Measurements from ENCODE around the gene MUC12.
"Not testable (repeated sequence)": the region's sequence is repeated elsewhere in the genome, so short reads cannot be mapped to it uniquely, and the experiment has no call there.

The MUC12 gene

GRCh38 chr7:100971111-100972001 lies 2.0 kb downstream of the MUC12 start:
- H3K4me3 ChIP-seq (ENCODE audit: low read depth, low read length): no peak overlapping the region
- H3K9ac ChIP-seq (ENCODE audit: low read depth, low read length): no peak overlapping the region
- peaks cover 14% of the 10 kb centered on the region for H3K27me3 ChIP-seq (ENCODE audit: control insufficient read depth, insufficient read depth, low read length)
- peaks cover 20% of the 10 kb centered on the region; the same call in 1 of the 2 replicates for H3K4me1 ChIP-seq (ENCODE audit: control insufficient read depth, insufficient read depth, low read length)
- H3K36me3 ChIP-seq (ENCODE audit: control insufficient read depth, insufficient read depth, low read length): no peaks in the 10 kb centered on the region
- H3K27ac ChIP-seq (ENCODE audit: low read depth, low read length): no peak overlapping the region
- no peaks in the 10 kb centered on the region for H3K9me3 ChIP-seq (ENCODE audit: control insufficient read depth, insufficient read depth, low read length)

DNA sequence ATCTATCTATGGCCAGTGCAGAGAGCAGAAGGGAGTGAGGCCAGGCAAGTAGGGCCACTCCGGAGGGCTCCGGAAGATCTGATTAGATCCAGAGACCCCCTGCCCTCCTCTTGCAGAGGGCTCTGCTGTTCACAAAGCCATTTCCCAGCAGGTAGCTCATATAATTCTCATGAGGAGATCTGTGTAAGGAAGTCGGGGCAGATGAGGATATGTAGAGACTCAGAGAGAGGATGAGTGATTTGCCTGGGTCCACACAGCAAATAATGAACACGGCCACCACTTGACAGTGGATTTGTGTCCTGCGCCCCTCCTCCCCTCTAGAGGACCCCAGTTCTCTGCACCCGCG lies 2.6 kb downstream of the MUC12 start:
- Histone ChIP-seq H3K36me3 (ENCODE audit: control insufficient read depth, insufficient read depth, low read length) (no peaks in the 10 kb centered on the region), H3K27ac (ENCODE audit: low read depth, low read length) (no peak overlapping the region), H3K4me3 (ENCODE audit: low read depth, low read length) (no peak overlapping the region), H3K4me1 (ENCODE audit: control insufficient read depth, insufficient read depth, low read length) (peaks cover 16% of the 10 kb centered on the region; the same call in 1 of the 2 replicates), H3K9ac (ENCODE audit: low read depth, low read length) (no peak overlapping the region), H3K27me3 (ENCODE audit: control insufficient read depth, insufficient read depth, low read length) (peaks cover 8% of the 10 kb centered on the region), H3K9me3 (ENCODE audit: control insufficient read depth, insufficient read depth, low read length) (no peaks in the 10 kb centered on the region)

- no peaks in the 10 kb centered on the region for H3K9me3 ChIP-seq (ENCODE audit: control insufficient read depth, insufficient read depth, low read length)
- no peak overlapping the region for H3K4me3 ChIP-seq (ENCODE audit: low read depth, low read length)
- H3K9ac ChIP-seq (ENCODE audit: low read depth, low read length): no peak overlapping the region
- no peaks in the 10 kb centered on the region for H3K27me3 ChIP-seq (ENCODE audit: control insufficient read depth, insufficient read depth, low read length)
- H3K36me3 ChIP-seq (ENCODE audit: control insufficient read depth, insufficient read depth, low read length): no peaks in the 10 kb centered on the region
- H3K4me1 ChIP-seq (ENCODE audit: control insufficient read depth, insufficient read depth, low read length): no peaks in the 10 kb centered on the region
- no peak overlapping the region for H3K27ac ChIP-seq (ENCODE audit: low read depth, low read length)
These were observed 4.7 kb downstream of the MUC12 start for GRCh38 chr7:100974021-100974420.

DNA sequence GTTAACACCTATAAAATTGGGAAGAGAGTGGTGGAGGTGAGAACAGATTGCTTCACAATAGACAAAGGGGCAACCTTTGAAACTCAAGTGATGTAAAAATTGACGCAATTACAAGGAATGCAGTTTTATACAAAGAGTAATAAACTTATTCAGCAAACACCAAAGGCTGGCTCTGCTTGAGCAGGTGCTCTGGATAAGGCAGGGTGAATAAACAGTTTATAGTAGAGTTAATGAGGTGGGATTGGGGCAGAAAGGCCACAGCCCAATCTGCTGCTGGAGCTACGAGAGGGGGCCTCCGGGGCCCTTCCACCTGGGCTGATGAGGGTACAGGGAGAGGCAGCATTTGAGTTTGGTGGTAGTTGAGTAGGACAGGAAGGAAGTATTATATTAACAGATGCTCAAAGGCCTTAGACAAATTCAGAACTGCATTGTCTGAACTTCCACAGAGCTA lies 6.0 kb downstream of the MUC12 start:
- H3K27ac ChIP-seq (ENCODE audit: low read depth, low read length): no peak overlapping the region
- H3K4me3 ChIP-seq (ENCODE audit: low read depth, low read length): no peak overlapping the region
- H3K4me1 ChIP-seq (ENCODE audit: control insufficient read depth, insufficient read depth, low read length): no peaks in the 10 kb centered on the region
- no peaks in the 10 kb centered on the region for H3K9me3 ChIP-seq (ENCODE audit: control insufficient read depth, insufficient read depth, low read length)
- H3K36me3 ChIP-seq (ENCODE audit: control insufficient read depth, insufficient read depth, low read length): no peaks in the 10 kb centered on the region
- no peaks in the 10 kb centered on the region for H3K27me3 ChIP-seq (ENCODE audit: control insufficient read depth, insufficient read depth, low read length)
- no peak overlapping the region for H3K9ac ChIP-seq (ENCODE audit: low read depth, low read length)

DNA sequence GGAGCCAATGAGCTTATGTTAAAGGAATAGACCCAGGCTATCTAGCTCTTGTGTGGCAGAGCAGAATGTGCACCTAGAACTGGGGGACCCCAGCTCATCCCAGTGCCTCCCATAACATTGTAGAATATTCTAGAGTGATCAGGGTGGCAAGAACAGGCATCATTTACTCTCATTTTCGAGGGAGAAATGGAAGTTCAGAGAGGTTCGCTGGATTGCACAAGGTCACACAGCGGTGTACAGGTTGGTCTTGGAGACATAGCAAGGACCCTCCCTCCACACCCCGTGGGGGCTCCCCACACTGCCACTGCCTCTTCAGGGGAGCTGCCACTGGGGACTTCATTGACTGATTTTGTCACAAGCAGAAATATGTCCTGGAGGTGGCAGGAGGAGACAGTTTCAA lies 8.9 kb downstream of the MUC12 start:
- no peaks in the 10 kb centered on the region for H3K36me3 ChIP-seq (ENCODE audit: control insufficient read depth, insufficient read depth, low read length)
- H3K9ac ChIP-seq (ENCODE audit: low read depth, low read length): no peak overlapping the region
- no peak overlapping the region for H3K4me3 ChIP-seq (ENCODE audit: low read depth, low read length)
- H3K9me3 ChIP-seq (ENCODE audit: control insufficient read depth, insufficient read depth, low read length): no peaks in the 10 kb centered on the region
- no peak overlapping the region for H3K27ac ChIP-seq (ENCODE audit: low read depth, low read length)
- H3K27me3 ChIP-seq (ENCODE audit: control insufficient read depth, insufficient read depth, low read length): no peaks in the 10 kb centered on the region
- no peaks in the 10 kb centered on the region for H3K4me1 ChIP-seq (ENCODE audit: control insufficient read depth, insufficient read depth, low read length)

DNA sequence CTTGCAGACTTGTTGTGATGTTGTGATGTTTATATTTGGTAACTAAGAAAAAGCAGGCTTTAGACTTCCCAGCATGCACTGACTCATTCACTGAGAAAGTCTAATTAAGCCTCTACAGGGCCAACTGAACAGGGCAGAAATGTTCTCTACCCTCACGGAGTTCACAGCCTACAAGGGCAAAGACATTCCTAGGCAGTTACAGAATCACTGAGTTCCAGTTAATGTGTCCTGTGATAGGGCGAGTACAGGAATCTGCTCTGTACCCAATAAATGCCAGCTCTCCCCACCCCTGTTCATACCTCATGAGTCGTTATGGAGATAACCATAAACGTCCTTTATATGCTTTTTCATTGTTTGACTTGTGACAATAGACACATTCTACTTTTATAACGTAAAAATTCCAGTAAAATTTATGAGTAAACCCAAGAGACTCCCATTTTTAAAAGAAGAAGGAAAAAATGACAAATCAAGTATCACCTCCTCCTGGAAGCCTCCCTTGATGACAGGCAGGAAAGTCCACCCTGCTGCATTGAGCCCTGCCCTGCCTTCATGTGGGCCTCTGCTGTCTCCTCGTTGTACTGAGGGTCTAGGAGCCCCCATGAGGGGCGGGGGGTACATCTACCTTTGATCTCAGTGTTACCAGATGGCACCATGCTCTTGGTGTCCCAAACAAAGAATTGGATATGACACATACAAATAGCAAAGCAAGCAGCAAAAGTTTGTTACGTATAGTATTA lies 14.3 kb downstream of the MUC12 start:
- no peak overlapping the region for H3K27ac ChIP-seq (ENCODE audit: low read depth, low read length)
- H3K27me3 ChIP-seq (ENCODE audit: control insufficient read depth, insufficient read depth, low read length): no peaks in the 10 kb centered on the region
- no peaks in the 10 kb centered on the region for H3K9me3 ChIP-seq (ENCODE audit: control insufficient read depth, insufficient read depth, low read length)
- H3K36me3 ChIP-seq (ENCODE audit: control insufficient read depth, insufficient read depth, low read length): no peaks in the 10 kb centered on the region
- H3K9ac ChIP-seq (ENCODE audit: low read depth, low read length): no peak overlapping the region
- H3K4me3 ChIP-seq (ENCODE audit: low read depth, low read length): no peak overlapping the region
- H3K4me1 ChIP-seq (ENCODE audit: control insufficient read depth, insufficient read depth, low read length): no peaks in the 10 kb centered on the region

GRCh38 chr7:100984241-100984918 lies 15.0 kb downstream of the MUC12 start:
- H3K4me1 ChIP-seq (ENCODE audit: control insufficient read depth, insufficient read depth, low read length); H3K4me3 ChIP-seq (ENCODE audit: low read depth, low read length); H3K9me3 ChIP-seq (ENCODE audit: control insufficient read depth, insufficient read depth, low read length); H3K9ac ChIP-seq (ENCODE audit: low read depth, low read length); H3K27me3 ChIP-seq (ENCODE audit: control insufficient read depth, insufficient read depth, low read length); H3K27ac ChIP-seq (ENCODE audit: low read depth, low read length); H3K36me3 ChIP-seq (ENCODE audit: control insufficient read depth, insufficient read depth, low read length): not testable (repeated sequence)

DNA sequence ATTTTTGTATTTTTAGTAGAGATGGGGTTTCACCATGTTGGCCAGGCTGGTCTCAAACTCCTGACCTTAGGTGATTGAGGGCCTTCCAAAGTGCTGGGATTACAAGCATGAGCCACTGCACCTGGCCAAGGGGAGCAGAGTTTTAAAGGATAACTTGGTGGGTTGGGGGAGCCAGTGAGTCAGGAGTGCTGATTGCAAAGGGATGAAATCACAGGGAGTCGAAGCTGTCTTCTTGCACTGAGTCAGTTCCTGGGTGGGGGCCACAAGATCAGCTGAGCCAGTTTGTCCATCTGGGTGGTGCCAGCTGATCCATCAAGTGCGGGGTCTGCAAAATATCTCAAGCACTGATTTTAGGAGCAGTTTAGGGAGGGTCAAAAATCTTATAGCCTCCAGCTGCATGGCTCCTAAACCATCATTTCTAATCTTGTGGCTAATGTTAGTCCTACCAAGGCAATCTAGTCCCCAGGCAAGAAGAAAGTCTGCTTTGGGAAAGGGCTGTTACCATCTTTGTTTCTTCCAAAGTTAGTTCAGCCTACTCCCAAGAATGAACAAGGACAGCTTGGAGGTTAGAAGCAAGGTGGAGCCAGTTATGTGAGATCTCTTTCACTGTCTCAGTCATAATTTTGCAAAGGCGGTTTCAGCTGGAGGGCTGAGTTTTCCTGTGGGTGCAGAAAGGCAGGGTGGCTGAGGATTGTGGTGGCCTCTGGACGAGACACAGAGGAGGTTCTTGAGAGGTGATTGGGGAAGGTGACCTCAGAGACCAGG lies 15.8 kb downstream of the MUC12 start:
- H3K4me3 ChIP-seq (ENCODE audit: low read depth, low read length); H3K4me1 ChIP-seq (ENCODE audit: control insufficient read depth, insufficient read depth, low read length); H3K36me3 ChIP-seq (ENCODE audit: control insufficient read depth, insufficient read depth, low read length); H3K9me3 ChIP-seq (ENCODE audit: control insufficient read depth, insufficient read depth, low read length); H3K27ac ChIP-seq (ENCODE audit: low read depth, low read length); H3K9ac ChIP-seq (ENCODE audit: low read depth, low read length); H3K27me3 ChIP-seq (ENCODE audit: control insufficient read depth, insufficient read depth, low read length): not testable (repeated sequence)

- Histone ChIP-seq H3K4me3 (ENCODE audit: low read depth, low read length) (no peak overlapping the region), H3K9me3 (ENCODE audit: control insufficient read depth, insufficient read depth, low read length) (no peaks in the 10 kb centered on the region), H3K36me3 (ENCODE audit: control insufficient read depth, insufficient read depth, low read length) (no peaks in the 10 kb centered on the region), H3K4me1 (ENCODE audit: control insufficient read depth, insufficient read depth, low read length) (no peaks in the 10 kb centered on the region), H3K27ac (ENCODE audit: low read depth, low read length) (no peak overlapping the region), H3K9ac (ENCODE audit: low read depth, low read length) (no peak overlapping the region), H3K27me3 (ENCODE audit: control insufficient read depth, insufficient read depth, low read length) (no peaks in the 10 kb centered on the region)
These were observed 22.3 kb downstream of the MUC12 start for GRCh38 chr7:100991631-100992030.

DNA sequence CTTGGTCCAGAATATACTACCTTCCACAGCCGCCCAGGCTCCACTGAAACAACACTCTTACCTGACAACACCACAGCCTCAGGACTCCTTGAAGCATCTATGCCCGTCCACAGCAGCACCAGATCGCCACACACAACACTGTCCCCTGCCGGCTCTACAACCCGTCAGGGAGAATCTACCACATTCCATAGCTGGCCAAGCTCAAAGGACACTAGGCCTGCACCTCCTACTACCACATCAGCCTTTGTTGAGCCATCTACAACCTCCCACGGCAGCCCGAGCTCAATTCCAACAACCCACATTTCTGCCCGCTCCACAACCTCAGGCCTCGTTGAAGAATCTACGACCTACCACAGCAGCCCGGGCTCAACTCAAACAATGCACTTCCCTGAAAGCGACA lies 22.9 kb downstream of the MUC12 start:
- not testable (repeated sequence) for H3K36me3 ChIP-seq (ENCODE audit: control insufficient read depth, insufficient read depth, low read length); H3K4me1 ChIP-seq (ENCODE audit: control insufficient read depth, insufficient read depth, low read length); H3K9ac ChIP-seq (ENCODE audit: low read depth, low read length); H3K9me3 ChIP-seq (ENCODE audit: control insufficient read depth, insufficient read depth, low read length); H3K4me3 ChIP-seq (ENCODE audit: low read depth, low read length); H3K27me3 ChIP-seq (ENCODE audit: control insufficient read depth, insufficient read depth, low read length); H3K27ac ChIP-seq (ENCODE audit: low read depth, low read length)
